H1 (cell line): Measurements from ENCODE around the gene CEACAM16. TPM values are rescaled to one million over a fixed set of nuclear protein-coding genes. Genes with fewer than 3 reads are reported as not detected.

ENCODE experiments used
- CTCF ChIA-PET: fragments of 300-600 bp; sonication (Branson Sonifier 250); formaldehyde crosslinking; loops from one replicate; lab custom pipeline; 2021; ENCODE audit not compliant: partially characterized antibody; lab: Charles Lee
- POLR2A ChIA-PET: fragments of 300-600 bp; sonication (Branson Sonifier 250); formaldehyde crosslinking; loops from one replicate; lab custom pipeline; 2021; ENCODE audit warnings: inconsistent platforms; ENCODE audit not compliant: partially characterized antibody; lab: Charles Lee
- DNase-seq, 2 experiments: peaks; one replicate each; pipeline versions ENCODE4 v3.0.0 to v3.0.0-alpha.2; 2010 to 2022; ENCODE audit warnings: low spot score in 2 of 2, low read depth in 1 of 2, mixed read lengths in 1 of 2
- FAIRE-seq: peaks from 2 replicates; lab custom pipeline; 2011; peaks lifted over from hg19 to GRCh38; lab: Jason Lieb, UNC
- H2AFZ ChIP-seq: 2 replicates; pipeline ENCODE4 v1.8.1; 2012; ENCODE audit warnings: low read length, inconsistent platforms
- H2AK5ac ChIP-seq: 2 replicates; pipeline ENCODE4 v1.6.1; 2013; ENCODE audit warnings: low read depth, low read length
- H2BK120ac ChIP-seq: replicated peaks from 2 replicates; pipeline ENCODE3; 2013; ENCODE audit warnings: low read depth, low read length, inconsistent platforms
- H2BK12ac ChIP-seq: 2 replicates; pipeline ENCODE4 v1.6.1; 2013; ENCODE audit warnings: low read depth, low read length
- H2BK15ac ChIP-seq: 2 replicates; pipeline ENCODE4 v1.6.1; 2013; ENCODE audit warnings: low read length
- H2BK20ac ChIP-seq: 2 replicates; pipeline ENCODE4 v1.6.1; 2013; ENCODE audit warnings: low read length
- H2BK5ac ChIP-seq: 2 replicates; pipeline ENCODE4 v1.6.1; 2013; ENCODE audit warnings: low read depth, low read length
- H3K14ac ChIP-seq: 2 replicates; pipeline ENCODE4 v1.6.1; 2013; ENCODE audit warnings: inconsistent platforms; ENCODE audit not compliant: insufficient read length
- H3K18ac ChIP-seq: 2 replicates; pipeline ENCODE4 v1.6.1; 2013; ENCODE audit warnings: low read length; ENCODE audit errors: extremely low read depth
- H3K23ac ChIP-seq: 2 replicates; pipeline ENCODE4 v1.6.1; 2013; ENCODE audit warnings: inconsistent platforms; ENCODE audit not compliant: insufficient read length
- H3K23me2 ChIP-seq: 2 replicates; pipeline ENCODE4 v1.6.1; 2013; ENCODE audit warnings: low read depth, low read length
- H3K27ac ChIP-seq: 2 replicates; pipeline ENCODE4 v1.6.1; 2011; ENCODE audit warnings: low read depth, low read length, inconsistent platforms
- H3K27me3 ChIP-seq, 4 experiments: replicated peaks in 1 of 4; 1 replicate in 1 of 4; 2 replicates in 3 of 4; pipeline versions ENCODE4 v1.6.1 to v1.8.1; 2011 to 2013; ENCODE audit warnings: low read length in 3 of 4, mild to moderate bottlenecking in 3 of 4, inconsistent platforms in 2 of 4, mixed read lengths in 2 of 4, moderate library complexity in 1 of 4; ENCODE audit not compliant: control insufficient read depth in 3 of 4, insufficient read depth in 3 of 4; ENCODE audit errors: extremely low read depth in 1 of 4
- H3K36me3 ChIP-seq, 4 experiments: 2 replicates each; pipeline versions ENCODE4 v1.6.1 to v1.8.1; 2011 to 2013; ENCODE audit warnings: mild to moderate bottlenecking in 4 of 4, low read length in 3 of 4, moderate library complexity in 2 of 4, control low read depth in 1 of 4, inconsistent platforms in 1 of 4; ENCODE audit not compliant: insufficient read depth in 4 of 4, control insufficient read depth in 2 of 4
- H3K4ac ChIP-seq: replicated peaks from 2 replicates; pipeline ENCODE3; 2013; ENCODE audit warnings: low read length, low read depth, mixed read lengths, inconsistent platforms; ENCODE audit not compliant: insufficient read length
- H3K4me1 ChIP-seq, 4 experiments: replicated peaks in 1 of 4; 1 replicate in 1 of 4; 2 replicates in 3 of 4; pipeline versions ENCODE4 v1.6.1 to v1.8.1; 2011 to 2013; ENCODE audit warnings: low read length in 3 of 4, inconsistent platforms in 2 of 4, mixed read lengths in 1 of 4; ENCODE audit not compliant: insufficient read depth in 4 of 4, control insufficient read depth in 3 of 4
- H3K4me2 ChIP-seq, 2 experiments: 2 replicates each; pipeline versions ENCODE4 v1.6.1 to v1.8.1; 2011 to 2013; ENCODE audit warnings: low read depth in 2 of 2, low read length in 2 of 2, control low read depth in 1 of 2, inconsistent platforms in 1 of 2, mild to moderate bottlenecking in 1 of 2; ENCODE audit not compliant: insufficient read depth in 1 of 2
- H3K4me3 ChIP-seq, 4 experiments: fragments of 200-600, 300-600 bp in 1 of 4; sonication (generic), shearing (Covaris generic), sonication (Bioruptor Twin) in 1 of 4; 2 replicates each; pipeline versions ENCODE4 v1.5.1 to v1.8.1; 2011 to 2016; ENCODE audit warnings: low read length in 4 of 4, low read depth in 3 of 4, control low read depth in 2 of 4, inconsistent platforms in 2 of 4, mild to moderate bottlenecking in 2 of 4, mixed read lengths in 1 of 4, moderate library complexity in 1 of 4; ENCODE audit not compliant: insufficient read depth in 2 of 4; ENCODE audit errors: extremely low read depth in 1 of 4
- H3K56ac ChIP-seq: replicated peaks from 2 replicates; pipeline ENCODE3; 2013; ENCODE audit warnings: low read depth, mild to moderate bottlenecking, mixed read lengths, low read length, inconsistent platforms; ENCODE audit not compliant: insufficient read length
- H3K79me1 ChIP-seq: 2 replicates; pipeline ENCODE4 v1.6.1; 2013; ENCODE audit warnings: low read depth, low read length, control low read depth
- H3K79me2 ChIP-seq, 2 experiments: 2 replicates each; pipeline versions ENCODE4 v1.6.1 to v1.8.1; 2012 to 2013; ENCODE audit warnings: low read length in 2 of 2, mild to moderate bottlenecking in 2 of 2, inconsistent platforms in 1 of 2; ENCODE audit not compliant: insufficient read depth in 2 of 2, control insufficient read depth in 1 of 2
- H3K9ac ChIP-seq, 4 experiments: replicated peaks in 1 of 4; 1 replicate in 1 of 4; 2 replicates in 3 of 4; pipeline versions ENCODE4 v1.6.1 to v1.8.1; 2011 to 2013; ENCODE audit warnings: low read depth in 3 of 4, low read length in 3 of 4, control low read depth in 2 of 4, mild to moderate bottlenecking in 2 of 4, moderate library complexity in 2 of 4, inconsistent platforms in 1 of 4; ENCODE audit errors: extremely low read depth in 1 of 4
- H3K9me3 ChIP-seq, 2 experiments: 2 replicates each; pipeline versions ENCODE4 v1.6.1 to v1.8.1; 2012 to 2013; ENCODE audit warnings: mild to moderate bottlenecking in 2 of 2, moderate library complexity in 2 of 2, control low read depth in 1 of 2, inconsistent platforms in 1 of 2, low read depth in 1 of 2, low read length in 1 of 2, mixed read lengths in 1 of 2; ENCODE audit not compliant: insufficient read depth in 2 of 2
- H4K20me1 ChIP-seq, 2 experiments: replicated peaks in 1 of 2; 2 replicates each; pipeline versions ENCODE3 to v1.8.1; 2011 to 2013; ENCODE audit warnings: inconsistent platforms in 2 of 2, low read length in 2 of 2, mild to moderate bottlenecking in 1 of 2; ENCODE audit not compliant: insufficient read depth in 2 of 2, control insufficient read depth in 1 of 2
- H4K5ac ChIP-seq: 2 replicates; pipeline ENCODE4 v1.6.1; 2013; ENCODE audit warnings: low read length, low read depth, mixed read lengths, inconsistent platforms; ENCODE audit not compliant: insufficient read length
- H4K8ac ChIP-seq: 2 replicates; pipeline ENCODE4 v1.8.0; 2013; ENCODE audit warnings: mild to moderate bottlenecking, moderate library complexity, low read length, inconsistent platforms; ENCODE audit not compliant: insufficient read depth; ENCODE audit errors: extremely low read depth
- H4K91ac ChIP-seq: replicated peaks from 2 replicates; pipeline ENCODE3; 2013; ENCODE audit warnings: low read length, mixed read lengths, inconsistent platforms; ENCODE audit not compliant: insufficient read length
- CBX5 ChIP-seq: fragments of 300-800, 300-1000 bp; sonication (generic); IDR thresholded peaks from 2 replicates; pipeline ENCODE4 v1.7.1; 2016; ENCODE audit warnings: antibody characterized with exemption, low read length, low read depth
- CBX8 ChIP-seq: fragments of 300-800, 300-1000 bp; sonication (generic); IDR thresholded peaks from 2 replicates; pipeline ENCODE4 v1.7.1; 2016; ENCODE audit warnings: low read depth, low read length, borderline replicate concordance
- CTBP2 ChIP-seq: IDR thresholded peaks from 2 replicates; pipeline ENCODE4 v1.7.0; 2011; ENCODE audit warnings: borderline replicate concordance, mild to moderate bottlenecking, moderate library complexity, mixed read lengths, low read length; ENCODE audit not compliant: insufficient read depth, insufficient read length
- EP300 ChIP-seq, 2 experiments: IDR thresholded peaks; 1 replicate in 1 of 2; 2 replicates in 1 of 2; pipeline ENCODE4 v1.6.1; 2011 to 2012; ENCODE audit warnings: low read depth in 2 of 2, low read length in 2 of 2, mild to moderate bottlenecking in 2 of 2, borderline replicate concordance in 1 of 2, inconsistent platforms in 1 of 2, moderate library complexity in 1 of 2
- GTF2F1 ChIP-seq: IDR thresholded peaks from 2 replicates; pipeline ENCODE4 v1.6.1; 2012; ENCODE audit warnings: low read depth, low read length, improper control_type of control experiment, borderline replicate concordance
- HDAC2 ChIP-seq, 2 experiments: fragments of 300-600 bp in 1 of 2; sonication (generic) in 1 of 2; IDR thresholded peaks; 2 replicates each; pipeline ENCODE4 v1.6.1; 2011 to 2012; ENCODE audit warnings: low read depth in 2 of 2, low read length in 2 of 2, mild to moderate bottlenecking in 2 of 2, moderate library complexity in 2 of 2, borderline replicate concordance in 1 of 2, inconsistent platforms in 1 of 2
- KDM1A ChIP-seq: fragments of 200-600, 300-600 bp; sonication (generic); IDR thresholded peaks from 2 replicates; pipeline ENCODE4 v1.7.1; 2016; ENCODE audit warnings: mild to moderate bottlenecking, low read length, borderline replicate concordance
- RAD21 ChIP-seq, 2 experiments: IDR thresholded peaks in 1 of 2; conservative IDR thresholded peaks in 1 of 2; 2 replicates each; pipeline ENCODE4 v1.6.1; 2011; ENCODE audit warnings: low read depth in 2 of 2, low read length in 2 of 2, improper control_type of control experiment in 1 of 2, inconsistent platforms in 1 of 2, mild to moderate bottlenecking in 1 of 2, moderate library complexity in 1 of 2
- RNF2 ChIP-seq: fragments of 200-900, 300-1000 bp; sonication (generic); IDR thresholded peaks from 2 replicates; pipeline ENCODE4 v1.7.1; 2016; ENCODE audit warnings: borderline replicate concordance, low read depth, mild to moderate bottlenecking, antibody characterized with exemption, low read length; ENCODE audit not compliant: poor library complexity, severe bottlenecking; ENCODE audit errors: missing control alignments
- TAF7 ChIP-seq: optimal IDR thresholded peaks from 2 replicates; pipeline ENCODE3; 2011; ENCODE audit warnings: low read depth, mild to moderate bottlenecking, inconsistent platforms, low read length, moderate library complexity, borderline replicate concordance
- TCF12 ChIP-seq: IDR thresholded peaks from 2 replicates; pipeline ENCODE4 v1.6.1; 2011; ENCODE audit warnings: low read depth, mild to moderate bottlenecking, low read length
- WGBS, 2 experiments: shearing (Covaris generic) in 1 of 2; methylation state at CpG; one replicate each; pipeline versions ENCODE4 v1.1.6 to v1.1.7; 2013 to 2015; ENCODE audit warnings: low lambda C conversion rate in 2 of 2, mixed read lengths in 2 of 2, inconsistent platforms in 1 of 2, low coverage in 1 of 2, missing lambda C conversion rate in 1 of 2; ENCODE audit not compliant: insufficient replicate concordance in 2 of 2, insufficient coverage in 1 of 2, insufficient read length in 1 of 2; ENCODE audit errors: extremely low coverage in 1 of 2, missing lambda C conversion rate in 1 of 2; 5-methylcytosine and 5-hydroxymethylcytosine counted together
- polyA plus RNA-seq, 7 experiments: library from polyadenylated mRNA; depleted of rRNA in 3 of 7; stranded (reverse) in 5 of 7; unstranded in 2 of 7; fragments of >200 nt in 5 of 7; fragments of 200-250 nt in 2 of 7; gene quantifications; 1 replicate in 5 of 7; 2 replicates in 1 of 7; 4 replicates in 1 of 7; pipeline versions ENCODE4 v1.2.1 to v1.2.3, GENCODE V29; 2011 to 2013; ENCODE audit warnings: missing spikeins in 2 of 7, mixed read lengths in 2 of 7
- total RNA-seq: library from RNA; stranded (reverse); fragmentation: NEBNext Ultra II Directional; extraction: Animal tissue kit (Norgen Biotek cat#: 25700); gene quantifications from 2 replicates; pipeline ENCODE4 v1.2.1, GENCODE V29; 2021

Gene CEACAM16
- total and polyA plus RNA-seq, 2 of the 8 experiments (the other 6 are each of a cell fraction or from before 2014, with no cell fraction given): not detected

- no peak overlapping the region for H3K4me2 ChIP-seq
- no peak overlapping the region for H3K14ac ChIP-seq
- no peak overlapping the region for H4K5ac ChIP-seq
- DNase-seq (no peak), FAIRE-seq (no peak)
- no peaks in the 10 kb centered on the region for H4K20me1 ChIP-seq
- no peak overlapping the region for H2BK5ac ChIP-seq
- H3K23me2 ChIP-seq: no peaks in the 10 kb centered on the region
- no peak overlapping the region for H3K23ac ChIP-seq
- POLR2A ChIA-PET: interaction anchor here (0.6 to 1.7 kb wide), 4 partner anchors 36 to 148 kb away, joined by 3 to 5 read pairs (median 3); no protein-coding TSS in a partner anchor
- H3K18ac ChIP-seq: no peak overlapping the region; the same call in 1 of the 2 replicates
- H2BK20ac ChIP-seq: no peak overlapping the region
- WGBS, 2 experiments: 70% methylated on average over 5 of the region's 18 CpGs; no CpG with 5 or more reads in 1 of the 2 experiments
- no peak overlapping the region for H3K56ac ChIP-seq
- peak overlapping the region; percentile 35 for H4K8ac ChIP-seq
- CTCF ChIA-PET: interaction anchor here (0.6 to 20.6 kb wide), 27 partner anchors 7 to 186 kb away, joined by 3 to 468 read pairs (median 10); partner anchors contain the start of genes BCAM and NECTIN2
- no peak overlapping the region for H3K27ac ChIP-seq
- H3K4me3 ChIP-seq: no peak overlapping the region
- peak overlapping the region; percentile 34; the same call in 1 of the 2 replicates for H2AFZ ChIP-seq
- no peaks in the 10 kb centered on the region for H3K36me3 ChIP-seq
- no peaks in the 10 kb centered on the region for H3K79me2 ChIP-seq
- no peaks in the 10 kb centered on the region for H3K9me3 ChIP-seq
- no peaks in the 10 kb centered on the region for H3K79me1 ChIP-seq
- no peak overlapping the region for H2BK120ac ChIP-seq
- H2AK5ac ChIP-seq: no peak overlapping the region
- no peaks in the 10 kb centered on the region; a peak in 1 of 7 replicates for H3K27me3 ChIP-seq
- H3K4me1 ChIP-seq: peaks cover 0 to 3% (median 0%) of the 10 kb centered on the region in 4 experiments; a peak in 1 of 7 replicates
- H3K9ac ChIP-seq: no peak overlapping the region
- H2BK15ac ChIP-seq: no peak overlapping the region
- H4K91ac ChIP-seq: no peak overlapping the region
- H2BK12ac ChIP-seq: peak overlapping the region; percentile 68; the same call in 1 of the 2 replicates
- no peak overlapping the region for H3K4ac ChIP-seq
- no peak for TF ChIP-seq HDAC2 (IDR thresholded peaks at IDR 0.05; ENCODE audit: borderline replicate concordance in 1 of 2, low read depth in 2 of 2, low read length in 2 of 2)
- TF ChIP-seq KDM1A: no peak
- no peak for TF ChIP-seq CBX5
- no peak for TF ChIP-seq RAD21 (IDR thresholded peaks at IDR 0.05 in 1 of 2, conservative IDR thresholded peaks at IDR 0.05 in 1 of 2; ENCODE audit: low read depth in 2 of 2, low read length in 2 of 2)
- no peak for TF ChIP-seq TAF7
- TF ChIP-seq RNF2: no peak
- TF ChIP-seq CTBP2: no peak
- no peak for TF ChIP-seq TCF12
- TF ChIP-seq CBX8: no peak
- no peak for TF ChIP-seq GTF2F1
- no peak for TF ChIP-seq EP300 (IDR thresholded peaks at IDR 0.05; ENCODE audit: borderline replicate concordance in 1 of 2, low read depth in 2 of 2, low read length in 2 of 2)
Observed at GRCh38 chr19:44725251-44725650, 26.3 kb downstream of the CEACAM16 start.
